SU-DHL-6 (cell line): ENCODE results near the gene PHF23.

Experiments used
- CTCF ChIP-seq: fragments of 200-600 bp; sonication (generic); IDR thresholded peaks from one replicate; pipeline ENCODE4 v1.5.1; 2017; ENCODE audit warnings: antibody characterized with exemption, mild to moderate bottlenecking, low read length, moderate library complexity; ENCODE audit not compliant: insufficient read depth, poor library complexity, severe bottlenecking
- EZH2phosphoT487 ChIP-seq: fragments of 200-600 bp; sonication (generic), shearing (Covaris generic); conservative IDR thresholded peaks from 2 replicates; pipeline ENCODE4 v1.6.1; 2018; ENCODE audit warnings: mild to moderate bottlenecking, antibody characterized with exemption, low read length, moderate library complexity, mixed read lengths

DNA sequence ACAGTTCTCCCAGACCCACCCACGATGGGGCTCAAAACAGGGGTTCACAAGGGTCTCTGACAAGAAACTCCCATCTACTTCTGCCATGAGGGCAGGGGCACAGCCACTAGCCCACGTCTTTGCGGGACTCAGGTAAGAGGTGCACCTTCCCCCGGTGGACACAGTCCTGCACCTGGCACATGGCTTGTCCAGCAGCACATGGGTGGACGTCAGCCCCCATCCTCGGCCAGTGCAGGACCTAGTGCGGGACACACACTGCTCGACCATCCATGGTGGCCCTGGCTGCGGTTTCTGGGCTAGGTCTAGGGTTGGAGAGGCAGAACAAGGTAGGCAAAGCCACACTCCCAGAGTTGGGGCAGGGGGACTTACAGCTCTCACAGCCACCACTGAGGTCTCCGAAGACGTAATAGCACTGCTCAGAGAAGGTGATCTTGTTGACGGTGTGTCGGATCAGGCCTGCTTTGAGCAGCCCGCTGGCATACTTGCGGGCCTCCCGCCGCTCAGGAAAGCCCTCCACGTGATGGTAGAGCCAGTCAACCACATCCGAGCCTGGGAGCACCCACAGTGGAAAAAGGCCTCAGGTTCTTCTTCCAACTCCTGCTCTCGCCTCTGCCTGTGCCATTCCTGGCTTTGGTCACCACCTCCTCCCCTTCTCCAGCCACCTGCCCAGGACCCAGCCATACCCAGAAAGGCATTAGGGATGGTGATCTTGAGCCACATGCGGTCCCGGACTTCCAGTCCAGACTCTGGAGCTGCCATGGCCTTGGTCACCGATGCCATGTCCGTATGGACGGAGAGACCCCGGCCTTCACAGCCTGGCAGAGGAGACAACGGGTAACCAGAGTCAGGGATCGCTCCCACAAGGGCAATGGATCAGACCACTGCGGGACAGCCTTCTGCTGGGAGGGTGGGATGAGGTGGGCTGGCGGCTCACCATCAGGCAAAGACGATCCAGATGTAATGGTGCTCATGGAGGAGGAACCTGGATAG, 12.2 kb downstream of the PHF23 start:
- TF ChIP-seq CTCF (no peak), EZH2phosphoT487 (no peak)
